Measurements from ENCODE around the gene HADHA.

DNA sequence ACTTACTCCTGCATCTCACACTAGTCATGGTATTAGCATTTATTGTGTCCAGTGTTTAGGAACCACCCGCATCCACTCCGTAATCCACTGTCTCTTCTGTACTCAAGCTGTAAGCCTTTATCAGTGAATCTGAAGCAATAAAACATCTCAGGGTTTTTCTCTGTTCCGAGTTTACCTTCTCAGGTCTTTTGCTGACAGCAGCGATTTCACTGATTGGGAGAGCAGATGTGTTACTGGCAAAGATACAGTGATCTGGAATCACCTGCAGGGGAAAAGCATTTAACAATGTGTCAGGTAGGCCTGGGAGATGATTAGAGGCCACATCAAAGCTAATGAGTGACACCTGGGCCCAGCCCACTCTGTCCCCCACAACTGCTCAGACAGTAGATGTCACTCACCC, 46.9 kb downstream of the HADHA start:
- TF ChIP-seq, protein P1, sequence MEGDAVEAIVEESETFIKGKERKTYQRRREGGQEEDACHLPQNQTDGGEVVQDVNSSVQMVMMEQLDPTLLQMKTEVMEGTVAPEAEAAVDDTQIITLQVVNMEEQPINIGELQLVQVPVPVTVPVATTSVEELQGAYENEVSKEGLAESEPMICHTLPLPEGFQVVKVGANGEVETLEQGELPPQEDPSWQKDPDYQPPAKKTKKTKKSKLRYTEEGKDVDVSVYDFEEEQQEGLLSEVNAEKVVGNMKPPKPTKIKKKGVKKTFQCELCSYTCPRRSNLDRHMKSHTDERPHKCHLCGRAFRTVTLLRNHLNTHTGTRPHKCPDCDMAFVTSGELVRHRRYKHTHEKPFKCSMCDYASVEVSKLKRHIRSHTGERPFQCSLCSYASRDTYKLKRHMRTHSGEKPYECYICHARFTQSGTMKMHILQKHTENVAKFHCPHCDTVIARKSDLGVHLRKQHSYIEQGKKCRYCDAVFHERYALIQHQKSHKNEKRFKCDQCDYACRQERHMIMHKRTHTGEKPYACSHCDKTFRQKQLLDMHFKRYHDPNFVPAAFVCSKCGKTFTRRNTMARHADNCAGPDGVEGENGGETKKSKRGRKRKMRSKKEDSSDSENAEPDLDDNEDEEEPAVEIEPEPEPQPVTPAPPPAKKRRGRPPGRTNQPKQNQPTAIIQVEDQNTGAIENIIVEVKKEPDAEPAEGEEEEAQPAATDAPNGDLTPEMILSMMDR (IDR thresholded peaks at IDR 0.05) = no peak
- no peak for TF ChIP-seq POLR2A (IDR thresholded peaks at IDR 0.05)
